Upper lobe of left lung (tissue), 6 donors: ENCODE measurements around the gene GATD1. TPM values are rescaled to one million over a fixed set of nuclear protein-coding genes. Genes with fewer than 3 reads are reported as not detected.
A peak's percentile ranks its signal among the peaks of the same experiment; 100 is the strongest.

ENCODE experiments used
- ATAC-seq, 2 donors: fragments of 200-7000 bp; cut with Tn5 transposase; one replicate each; pipeline ENCODE4 v1.9.1; 2022; ENCODE audit warnings: mild to moderate bottlenecking in 2 of 2, moderate library complexity in 2 of 2; ENCODE audit not compliant: low FRiP score in 2 of 2
- DNase-seq, 2 donors: peaks; one replicate each; pipeline ENCODE4 v3.0.0-alpha.2; 2019 to 2020
- H3K27ac ChIP-seq, 4 donors: fragments of 200-600 bp; sonication (generic); one replicate each; pipeline ENCODE4 v1.5.1; 2016 to 2019
- H3K27me3 ChIP-seq, 4 donors: fragments of 200-600 bp; sonication (generic); one replicate each; pipeline ENCODE4 v1.5.1; 2017 to 2019
- H3K36me3 ChIP-seq, 4 donors: fragments of 200-600 bp; sonication (generic); one replicate each; pipeline ENCODE4 v1.5.1; 2016 to 2019
- H3K4me1 ChIP-seq, 4 donors: fragments of 200-600 bp; sonication (generic); one replicate each; pipeline ENCODE4 v1.5.1; 2018 to 2019
- H3K4me3 ChIP-seq, 4 donors: fragments of 200-600 bp; sonication (generic); one replicate each; pipeline ENCODE4 v1.5.1; 2017 to 2019; ENCODE audit warnings: mild to moderate bottlenecking in 2 of 4, moderate library complexity in 1 of 4
- H3K9me3 ChIP-seq, 4 donors: fragments of 200-600 bp; sonication (generic); one replicate each; pipeline ENCODE4 v1.5.1; 2018 to 2019
- EP300 ChIP-seq, 4 donors: sonication (generic); formaldehyde crosslinking; IDR thresholded peaks; one replicate each; pipeline ENCODE4 v1.5.1; 2017; ENCODE audit warnings: antibody characterized with exemption in 4 of 4, control low read depth in 2 of 4
- POLR2A ChIP-seq, 4 donors: fragments of 450-650 bp; IDR thresholded peaks; one replicate each; pipeline ENCODE4 v1.5.1; 2016 to 2017; ENCODE audit warnings: antibody characterized with exemption in 4 of 4, mild to moderate bottlenecking in 2 of 4
- POLR2AphosphoS5 ChIP-seq, 2 donors: sonication (generic); formaldehyde crosslinking; IDR thresholded peaks; one replicate each; pipeline ENCODE4 v1.5.1; 2017; ENCODE audit warnings: antibody characterized with exemption in 2 of 2
- WGBS, 2 donors: methylation state at CpG; one replicate each; pipeline ENCODE4 v1.1.5; 2017 to 2018; 5-methylcytosine and 5-hydroxymethylcytosine counted together
- total RNA-seq, 6 donors: library from RNA; depleted of rRNA in 4 of 6; stranded (reverse); fragments of >200 nt in 4 of 6; gene quantifications; one replicate each; pipeline versions ENCODE4 v1.1.0 to v1.2.1, GENCODE V29; 2016 to 2021
- TF ChIP-seq, protein P1 (sequence below), 6 experiments: fragments of 450-650 bp in 4 of 6; fragments of 200-600 bp in 2 of 6; sonication (generic) in 2 of 6; IDR thresholded peaks; one replicate each; pipeline ENCODE4 v1.5.1; 2016 to 2019; ENCODE audit warnings: antibody characterized with exemption in 6 of 6
- donor health status: DM: no; HTN: no; CAD: no; lungs with moderate emphysema.
- donor health status: DM: no; HTN: yes; CAD: no; lungs with severe emphysema.

GATD1 gene
- total RNA-seq, 6 donors from 2014 or later = 14.8 to 77.7 (median 63.6) TPM

DNA sequence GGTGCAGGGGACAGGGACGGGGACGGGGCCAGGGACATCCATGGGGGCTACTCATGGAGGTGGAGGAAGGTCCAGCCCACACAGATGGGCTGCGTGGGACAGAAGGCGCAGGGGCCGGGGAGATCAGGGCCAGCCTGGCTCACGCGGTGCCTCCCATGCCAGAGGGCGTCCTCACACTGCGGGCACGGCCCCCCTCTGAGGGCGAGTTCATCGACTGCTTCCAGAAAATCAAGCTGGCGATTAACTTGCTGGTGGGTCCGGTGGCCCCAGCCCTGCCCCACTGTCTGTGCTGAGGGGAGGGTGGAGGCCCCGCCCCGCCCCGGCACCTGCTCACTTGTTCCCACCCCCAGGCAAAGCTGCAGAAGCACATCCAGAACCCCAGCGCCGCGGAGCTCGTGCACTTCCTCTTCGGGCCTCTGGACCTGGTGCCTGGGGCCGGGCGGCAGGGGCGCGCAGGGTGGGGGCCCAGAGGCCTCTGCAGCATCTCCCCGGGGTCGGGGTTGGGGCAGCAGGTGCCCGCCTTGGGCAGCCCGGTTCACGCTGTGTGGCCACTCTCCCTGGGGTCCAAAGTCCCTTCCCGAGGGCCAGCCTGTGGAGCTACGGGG lies 55.4 kb downstream of the GATD1 start:
- ATAC-seq (peak; percentile 14 to 19), DNase-seq (peak; percentile 55 to 88)
- Histone ChIP-seq H3K27ac (no peak overlapping the region), H3K4me1 (peaks cover 22 to 44% (median 32%) of the 10 kb centered on the region in 4 donors), H3K36me3 (peaks cover 0 to 14% (median 1%) of the 10 kb centered on the region in 4 donors), H3K27me3 (peaks cover 0 to 56% (median 16%) of the 10 kb centered on the region in 4 donors), H3K4me3 (peak overlapping the region in 1 of 4 donors; percentile 34), H3K9me3 (no peaks in the 10 kb centered on the region)
- TF ChIP-seq POLR2AphosphoS5 (IDR thresholded peaks at IDR 0.05) = no peak
- TF ChIP-seq EP300 (IDR thresholded peaks at IDR 0.05) = no peak
- no peak for TF ChIP-seq POLR2A (IDR thresholded peaks at IDR 0.05)
- TF ChIP-seq, protein P1, sequence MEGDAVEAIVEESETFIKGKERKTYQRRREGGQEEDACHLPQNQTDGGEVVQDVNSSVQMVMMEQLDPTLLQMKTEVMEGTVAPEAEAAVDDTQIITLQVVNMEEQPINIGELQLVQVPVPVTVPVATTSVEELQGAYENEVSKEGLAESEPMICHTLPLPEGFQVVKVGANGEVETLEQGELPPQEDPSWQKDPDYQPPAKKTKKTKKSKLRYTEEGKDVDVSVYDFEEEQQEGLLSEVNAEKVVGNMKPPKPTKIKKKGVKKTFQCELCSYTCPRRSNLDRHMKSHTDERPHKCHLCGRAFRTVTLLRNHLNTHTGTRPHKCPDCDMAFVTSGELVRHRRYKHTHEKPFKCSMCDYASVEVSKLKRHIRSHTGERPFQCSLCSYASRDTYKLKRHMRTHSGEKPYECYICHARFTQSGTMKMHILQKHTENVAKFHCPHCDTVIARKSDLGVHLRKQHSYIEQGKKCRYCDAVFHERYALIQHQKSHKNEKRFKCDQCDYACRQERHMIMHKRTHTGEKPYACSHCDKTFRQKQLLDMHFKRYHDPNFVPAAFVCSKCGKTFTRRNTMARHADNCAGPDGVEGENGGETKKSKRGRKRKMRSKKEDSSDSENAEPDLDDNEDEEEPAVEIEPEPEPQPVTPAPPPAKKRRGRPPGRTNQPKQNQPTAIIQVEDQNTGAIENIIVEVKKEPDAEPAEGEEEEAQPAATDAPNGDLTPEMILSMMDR (IDR thresholded peaks at IDR 0.05) = no peak
- 42% methylated on average over 13 to 29 of the region's 33 CpGs for WGBS, 2 donors

DNA sequence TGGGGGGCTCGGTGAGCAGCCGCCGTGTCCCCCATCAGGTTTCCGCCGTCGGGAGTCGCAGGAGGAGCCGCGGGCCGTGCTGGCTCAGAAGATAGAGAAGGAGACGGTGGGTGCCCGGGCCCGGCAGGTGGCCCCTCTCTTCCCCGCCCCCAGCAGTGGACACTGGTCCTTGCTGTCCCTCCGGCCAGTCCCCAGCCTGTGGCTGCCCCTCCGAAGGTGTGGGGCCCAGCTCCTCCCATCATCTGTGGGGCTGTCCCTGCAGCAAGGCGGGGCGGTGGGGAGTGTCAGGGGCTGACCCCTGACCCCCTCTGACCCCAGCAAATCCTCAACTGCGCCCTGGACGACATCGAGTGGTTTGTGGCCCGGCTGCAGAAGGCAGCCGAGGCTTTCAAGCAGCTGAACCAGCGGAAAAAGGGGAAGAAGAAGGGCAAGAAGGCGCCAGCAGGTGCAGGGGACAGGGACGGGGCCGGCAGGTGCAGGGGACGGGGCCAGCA lies 56.0 kb downstream of the GATD1 start:
- TF ChIP-seq POLR2AphosphoS5 (IDR thresholded peaks at IDR 0.05) (no peak), EP300 (IDR thresholded peaks at IDR 0.05) (no peak), POLR2A (IDR thresholded peaks at IDR 0.05) (no peak)
- TF ChIP-seq, protein P1 (IDR thresholded peaks at IDR 0.05) = no peak
- DNase-seq (peak in 1 of 2 donors; percentile 79), ATAC-seq (no peak)
- peaks cover 0 to 14% (median 1%) of the 10 kb centered on the region in 4 donors for H3K36me3 ChIP-seq
- H3K4me3 ChIP-seq = peak overlapping the region in 2 of 4 donors; percentile 27 to 34
- peaks cover 19 to 38% (median 27%) of the 10 kb centered on the region in 4 donors for H3K4me1 ChIP-seq
- H3K9me3 ChIP-seq = no peaks in the 10 kb centered on the region
- 38 to 47% methylated on average over 8 to 26 of the region's 28 CpGs for WGBS, 2 donors
- no peak overlapping the region for H3K27ac ChIP-seq
- peaks cover 0 to 55% (median 16%) of the 10 kb centered on the region in 4 donors for H3K27me3 ChIP-seq

DNA sequence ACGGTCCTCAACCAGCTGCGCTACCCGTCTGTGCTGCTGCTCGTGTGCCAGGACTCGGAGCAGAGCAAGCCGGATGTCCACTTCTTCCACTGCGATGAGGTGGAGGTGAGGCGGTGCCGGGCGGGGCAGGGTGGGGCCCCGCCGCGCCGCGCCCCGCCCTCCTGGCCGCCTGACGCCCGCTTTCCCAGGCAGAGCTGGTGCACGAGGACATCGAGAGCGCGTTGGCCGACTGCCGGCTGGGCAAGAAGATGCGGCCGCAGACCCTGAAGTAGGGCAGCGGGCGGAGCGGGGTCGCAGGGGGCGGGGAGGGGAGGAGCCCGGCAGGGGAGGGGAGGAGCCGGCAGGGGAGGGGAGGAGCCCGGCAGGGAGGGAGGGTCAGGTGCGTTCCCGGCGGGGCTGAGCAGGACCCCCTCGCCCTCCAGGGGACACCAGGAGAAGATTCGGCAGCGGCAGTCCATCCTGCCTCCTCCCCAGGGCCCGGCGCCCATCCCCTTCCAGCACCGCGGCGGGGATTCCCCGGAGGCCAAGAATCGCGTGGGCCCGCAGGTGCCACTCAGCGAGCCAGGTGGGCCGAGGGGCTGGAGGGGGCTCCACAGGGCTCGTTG lies 56.5 kb downstream of the GATD1 start:
- DNase-seq (peak in 1 of 2 donors; percentile 84), ATAC-seq (no peak)
- Histone ChIP-seq H3K36me3 (peaks cover 0 to 14% (median 1%) of the 10 kb centered on the region in 4 donors), H3K27ac (no peak overlapping the region), H3K4me1 (peaks cover 13 to 33% (median 22%) of the 10 kb centered on the region in 4 donors), H3K4me3 (peak overlapping the region in 2 of 4 donors; percentile 27 to 34), H3K27me3 (peaks cover 0 to 49% (median 13%) of the 10 kb centered on the region in 4 donors), H3K9me3 (no peaks in the 10 kb centered on the region)
- TF ChIP-seq POLR2A (IDR thresholded peaks at IDR 0.05) (no peak), EP300 (IDR thresholded peaks at IDR 0.05) (no peak)
- 19 to 32% methylated on average over 18 to 25 of the region's 53 CpGs for WGBS, 2 donors

DNA sequence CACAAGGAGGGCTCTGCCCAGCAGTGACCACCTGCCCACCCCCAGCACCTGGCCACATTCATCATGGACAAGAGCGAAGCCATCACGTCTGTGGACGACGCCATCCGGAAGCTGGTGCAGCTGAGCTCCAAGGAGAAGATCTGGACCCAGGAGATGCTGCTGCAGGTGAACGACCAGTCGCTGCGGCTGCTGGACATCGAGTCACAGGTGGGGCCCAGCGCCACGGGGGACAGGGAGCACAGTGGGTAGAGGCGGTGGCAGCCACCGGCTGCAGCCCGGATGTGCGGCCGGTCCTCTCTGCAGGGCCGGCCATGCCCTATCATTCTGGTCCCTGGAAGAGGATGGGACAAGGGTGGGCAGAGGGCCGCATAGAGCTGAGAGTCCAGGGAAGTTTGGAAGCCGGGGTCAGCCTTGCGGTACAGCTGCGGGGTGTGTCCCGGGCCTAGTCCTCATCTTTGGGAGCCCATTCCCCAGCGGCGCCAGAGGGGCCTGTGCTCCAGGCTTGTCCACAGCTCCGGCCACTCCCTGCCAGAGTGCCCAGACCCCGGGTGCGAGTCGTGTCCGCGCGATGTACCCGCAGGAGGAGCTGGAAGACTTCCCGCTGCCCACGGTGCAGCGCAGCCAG lies 57.2 kb downstream of the GATD1 start:
- Histone ChIP-seq H3K36me3 (peaks cover 0 to 14% (median 1%) of the 10 kb centered on the region in 4 donors), H3K4me3 (peak overlapping the region in 2 of 4 donors; percentile 27 to 34), H3K4me1 (peaks cover 10 to 27% (median 18%) of the 10 kb centered on the region in 4 donors), H3K9me3 (no peaks in the 10 kb centered on the region), H3K27me3 (peaks cover 0 to 43% (median 9%) of the 10 kb centered on the region in 4 donors), H3K27ac (no peak overlapping the region)
- peak in 1 of 2 donors; percentile 69 for DNase-seq
- WGBS, 2 donors = 73 to 90% methylated on average over 14 to 24 of the region's 35 CpGs
- no peak for ATAC-seq
- no peak for TF ChIP-seq POLR2AphosphoS5 (IDR thresholded peaks at IDR 0.05)
- TF ChIP-seq, protein P1 (IDR thresholded peaks at IDR 0.05) = no peak
- no peak for TF ChIP-seq EP300 (IDR thresholded peaks at IDR 0.05)
- no peak for TF ChIP-seq POLR2A (IDR thresholded peaks at IDR 0.05)
